ENCODE measurements around the gene CNBP. TPM values are rescaled to one million over a fixed set of nuclear protein-coding genes. Genes with fewer than 3 reads are reported as not detected.

CNBP gene
- total and polyA plus RNA-seq, 2 of the 13 experiments (the other 11 are each of a cell fraction or from before 2014, with no cell fraction given) = 282 to 354 TPM

DNA sequence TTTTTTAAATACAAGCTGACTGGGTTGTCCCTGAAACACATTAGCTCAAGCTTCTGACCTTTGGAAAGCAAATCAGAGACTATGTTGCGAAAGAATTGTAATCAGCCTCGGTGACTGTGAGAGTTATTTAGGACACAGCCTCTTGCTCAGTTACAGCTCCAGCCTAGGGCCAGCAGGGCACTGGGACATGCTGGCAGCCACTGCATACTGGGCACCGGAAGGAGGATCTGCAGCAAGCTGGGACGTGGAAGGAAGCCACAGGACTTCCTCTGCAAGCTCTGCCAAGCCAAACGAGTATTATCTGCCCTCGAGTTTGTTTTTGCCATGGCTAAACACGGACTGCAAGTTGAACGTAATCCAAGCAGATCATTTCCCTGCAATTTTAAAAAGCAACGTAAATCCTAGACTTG lies 41.3 kb upstream of the CNBP start (continued):
- TF ChIP-seq ZUFSP (CRISPR knock-in tag; IDR thresholded peaks at IDR 0.05; ENCODE audit: borderline replicate concordance) = no peak
- TF ChIP-seq, protein P1, sequence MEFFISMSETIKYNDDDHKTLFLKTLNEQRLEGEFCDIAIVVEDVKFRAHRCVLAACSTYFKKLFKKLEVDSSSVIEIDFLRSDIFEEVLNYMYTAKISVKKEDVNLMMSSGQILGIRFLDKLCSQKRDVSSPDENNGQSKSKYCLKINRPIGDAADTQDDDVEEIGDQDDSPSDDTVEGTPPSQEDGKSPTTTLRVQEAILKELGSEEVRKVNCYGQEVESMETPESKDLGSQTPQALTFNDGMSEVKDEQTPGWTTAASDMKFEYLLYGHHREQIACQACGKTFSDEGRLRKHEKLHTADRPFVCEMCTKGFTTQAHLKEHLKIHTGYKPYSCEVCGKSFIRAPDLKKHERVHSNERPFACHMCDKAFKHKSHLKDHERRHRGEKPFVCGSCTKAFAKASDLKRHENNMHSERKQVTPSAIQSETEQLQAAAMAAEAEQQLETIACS (CRISPR knock-in tag; IDR thresholded peaks at IDR 0.05) = no peak
- TF ChIP-seq THAP9 (CRISPR knock-in tag; IDR thresholded peaks at IDR 0.05; ENCODE audit: borderline replicate concordance) = no peak
- no peak for TF ChIP-seq ZNF33B (CRISPR knock-in tag; IDR thresholded peaks at IDR 0.05)
- no peak for TF ChIP-seq MXD4 (CRISPR knock-in tag; IDR thresholded peaks at IDR 0.05)
- TF ChIP-seq CAMTA2 (CRISPR knock-in tag; IDR thresholded peaks at IDR 0.05; ENCODE audit: borderline replicate concordance) = no peak
- no peak for TF ChIP-seq MEIS2 (CRISPR knock-in tag; IDR thresholded peaks at IDR 0.05)
- no peak for TF ChIP-seq ZNF563 (CRISPR knock-in tag; IDR thresholded peaks at IDR 0.05)
- TF ChIP-seq, protein P2, sequence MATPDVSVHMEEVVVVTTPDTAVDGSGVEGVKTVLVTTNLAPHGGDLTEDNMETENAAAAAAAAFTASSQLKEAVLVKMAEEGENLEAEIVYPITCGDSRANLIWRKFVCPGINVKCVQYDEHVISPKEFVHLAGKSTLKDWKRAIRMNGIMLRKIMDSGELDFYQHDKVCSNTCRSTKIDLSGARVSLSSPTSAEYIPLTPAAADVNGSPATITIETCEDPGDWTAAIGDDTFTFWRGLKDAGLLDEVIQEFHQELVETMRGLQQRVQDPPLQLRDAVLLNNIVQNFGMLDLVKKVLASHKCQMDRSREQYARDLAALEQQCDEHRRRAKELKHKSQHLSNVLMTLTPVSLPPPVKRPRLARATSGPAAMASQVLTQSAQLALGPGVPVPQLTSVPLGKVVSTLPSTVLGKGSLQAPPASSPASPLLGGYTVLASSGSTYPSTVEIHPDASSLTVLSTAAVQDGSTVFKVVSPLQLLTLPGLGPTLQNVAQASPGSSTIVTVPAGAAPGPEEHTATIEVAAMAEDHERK (CRISPR knock-in tag; IDR thresholded peaks at IDR 0.05; ENCODE audit: low read depth) = no peak
- no peak; the same call in 1 of the 2 replicates for TF ChIP-seq NR1H2 (CRISPR knock-in tag; IDR thresholded peaks at IDR 0.05; ENCODE audit: borderline replicate concordance, low read depth)
- no peak for TF ChIP-seq ZIK1 (CRISPR knock-in tag; IDR thresholded peaks at IDR 0.05; ENCODE audit: borderline replicate concordance, low read depth)
- 0 out of 2 replicates have a peak, but pooled peaks have one; percentile 42 for TF ChIP-seq NFKB2 (CRISPR knock-in tag; IDR thresholded peaks at IDR 0.05; ENCODE audit: borderline replicate concordance)
- TF ChIP-seq ZNF589 (CRISPR knock-in tag; conservative IDR thresholded peaks at IDR 0.05) = no peak
- TF ChIP-seq SKIL (CRISPR knock-in tag; IDR thresholded peaks at IDR 0.05; ENCODE audit: borderline replicate concordance) = no peak
- no peak for TF ChIP-seq NFIB (CRISPR knock-in tag; IDR thresholded peaks at IDR 0.05; ENCODE audit: borderline replicate concordance)
- TF ChIP-seq ZNF652 (CRISPR knock-in tag; IDR thresholded peaks at IDR 0.05; ENCODE audit: borderline replicate concordance, low read depth) = no peak
- no peak for TF ChIP-seq ZNF451 (CRISPR knock-in tag; IDR thresholded peaks at IDR 0.05)

All from HepG2 (cell line).